H1 (cell line): ENCODE data around the gene ARID5A. TPM values are rescaled to one million over a fixed set of nuclear protein-coding genes. Genes with fewer than 3 reads are reported as not detected.

Experiments used
- BRCA1 ChIP-seq: IDR thresholded peaks from 2 replicates; pipeline ENCODE4 v1.6.1; 2012; ENCODE audit warnings: low read depth, low read length, improper control_type of control experiment
- CBX8 ChIP-seq: fragments of 300-800, 300-1000 bp; sonication (generic); IDR thresholded peaks from 2 replicates; pipeline ENCODE4 v1.7.1; 2016; ENCODE audit warnings: low read depth, low read length, borderline replicate concordance
- CTCF ChIP-seq, 3 experiments: IDR thresholded peaks; 1 replicate in 2 of 3; 2 replicates in 1 of 3; pipeline versions ENCODE4 v1.5.1 to v1.6.1; 2011; ENCODE audit warnings: low read length in 3 of 3, mild to moderate bottlenecking in 3 of 3, inconsistent platforms in 2 of 3, low read depth in 1 of 3, moderate library complexity in 1 of 3; ENCODE audit not compliant: insufficient read depth in 1 of 3; ENCODE audit errors: control extremely low read depth in 1 of 3
- GABPA ChIP-seq: IDR thresholded peaks from 2 replicates; pipeline ENCODE4 v1.6.1; 2011; ENCODE audit warnings: mild to moderate bottlenecking, low read length, moderate library complexity, borderline replicate concordance; ENCODE audit not compliant: insufficient read depth
- KDM5A ChIP-seq: fragments of 200-600 bp; IDR thresholded peaks from 2 replicates; pipeline ENCODE4 v1.7.1; 2012; ENCODE audit warnings: mild to moderate bottlenecking, low read length, inconsistent platforms, mixed read lengths
- PHF8 ChIP-seq: fragments of 200-600 bp; sonication (generic); conservative IDR thresholded peaks from 2 replicates; pipeline ENCODE4 v1.7.1; 2012; ENCODE audit warnings: low read depth, mild to moderate bottlenecking, inconsistent platforms, low read length, moderate library complexity
- RFX5 ChIP-seq: IDR thresholded peaks from 2 replicates; pipeline ENCODE4 v1.6.1; 2011; ENCODE audit warnings: low read depth, low read length, improper control_type of control experiment, borderline replicate concordance
- SAP30 ChIP-seq: fragments of 300-600 bp; sonication (generic); IDR thresholded peaks from 2 replicates; pipeline ENCODE4 v1.7.1; 2012; ENCODE audit warnings: low read length, moderate library complexity, mild to moderate bottlenecking, inconsistent platforms; ENCODE audit not compliant: insufficient read depth, insufficient replicate concordance
- polyA plus RNA-seq, 7 experiments: library from polyadenylated mRNA; depleted of rRNA in 3 of 7; stranded (reverse) in 5 of 7; unstranded in 2 of 7; fragments of >200 nt in 5 of 7; fragments of 200-250 nt in 2 of 7; gene quantifications; 1 replicate in 5 of 7; 2 replicates in 1 of 7; 4 replicates in 1 of 7; pipeline versions ENCODE4 v1.2.1 to v1.2.3, GENCODE V29; 2011 to 2013; ENCODE audit warnings: missing spikeins in 2 of 7, mixed read lengths in 2 of 7
- total RNA-seq: library from RNA; stranded (reverse); fragmentation: NEBNext Ultra II Directional; extraction: Animal tissue kit (Norgen Biotek cat#: 25700); gene quantifications from 2 replicates; pipeline ENCODE4 v1.2.1, GENCODE V29; 2021

The ARID5A gene
- total and polyA plus RNA-seq, 2 of the 8 experiments (the other 6 are each of a cell fraction or from before 2014, with no cell fraction given), result 3.3 to 5.3 TPM

- no peak for TF ChIP-seq SAP30
- no peak for TF ChIP-seq RFX5
- no peak for TF ChIP-seq CTCF (IDR thresholded peaks at IDR 0.05; ENCODE audit: control extremely low read depth in 1 of 3, insufficient read depth in 1 of 3, low read depth in 1 of 3, low read length in 3 of 3)
- no peak for TF ChIP-seq GABPA
- TF ChIP-seq CBX8, result no peak
- TF ChIP-seq BRCA1, result no peak
- TF ChIP-seq KDM5A, result no peak
- TF ChIP-seq PHF8, result no peak
Observed at GRCh38 chr2:96578731-96579130, 42.2 kb downstream of the ARID5A start (continued).
